ENCODE measurements around the gene VWDE.

DNA sequence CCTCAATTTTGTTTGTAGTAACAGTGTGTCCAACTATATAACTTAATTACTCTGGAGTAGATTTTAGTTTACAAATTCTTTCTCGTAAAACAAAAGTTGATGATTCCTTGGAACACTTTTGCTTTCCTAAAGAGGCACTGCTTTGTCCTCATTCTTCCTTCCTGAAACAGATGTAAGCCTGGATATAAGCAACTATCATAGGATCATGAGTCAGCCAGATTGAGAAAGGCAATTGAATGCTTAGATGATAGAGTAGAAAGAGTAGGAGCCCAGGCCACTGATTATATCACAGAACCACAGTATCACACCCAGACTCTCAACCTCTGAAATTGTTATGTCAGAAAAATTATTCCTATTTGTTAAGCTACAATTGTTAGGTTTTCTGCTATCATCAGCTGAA, 122.6 kb downstream of the VWDE start:
- TF ChIP-seq, protein P1, sequence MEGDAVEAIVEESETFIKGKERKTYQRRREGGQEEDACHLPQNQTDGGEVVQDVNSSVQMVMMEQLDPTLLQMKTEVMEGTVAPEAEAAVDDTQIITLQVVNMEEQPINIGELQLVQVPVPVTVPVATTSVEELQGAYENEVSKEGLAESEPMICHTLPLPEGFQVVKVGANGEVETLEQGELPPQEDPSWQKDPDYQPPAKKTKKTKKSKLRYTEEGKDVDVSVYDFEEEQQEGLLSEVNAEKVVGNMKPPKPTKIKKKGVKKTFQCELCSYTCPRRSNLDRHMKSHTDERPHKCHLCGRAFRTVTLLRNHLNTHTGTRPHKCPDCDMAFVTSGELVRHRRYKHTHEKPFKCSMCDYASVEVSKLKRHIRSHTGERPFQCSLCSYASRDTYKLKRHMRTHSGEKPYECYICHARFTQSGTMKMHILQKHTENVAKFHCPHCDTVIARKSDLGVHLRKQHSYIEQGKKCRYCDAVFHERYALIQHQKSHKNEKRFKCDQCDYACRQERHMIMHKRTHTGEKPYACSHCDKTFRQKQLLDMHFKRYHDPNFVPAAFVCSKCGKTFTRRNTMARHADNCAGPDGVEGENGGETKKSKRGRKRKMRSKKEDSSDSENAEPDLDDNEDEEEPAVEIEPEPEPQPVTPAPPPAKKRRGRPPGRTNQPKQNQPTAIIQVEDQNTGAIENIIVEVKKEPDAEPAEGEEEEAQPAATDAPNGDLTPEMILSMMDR (IDR thresholded peaks at IDR 0.05): no peak
- no peak for TF ChIP-seq EZH2 (IDR thresholded peaks at IDR 0.05; ENCODE audit: borderline replicate concordance, insufficient read depth, low read depth, low read length, poor library complexity, severe bottlenecking)

Measured in B cell (primary cell).